GM12874 (cell line): ENCODE results near the gene SEMA5B.
A peak's percentile ranks its signal among the peaks of the same experiment; 100 is the strongest.

Experiments
- TF ChIP-seq, protein P1 (sequence below): IDR thresholded peaks from 2 replicates; pipeline ENCODE4 v1.5.1; 2011; ENCODE audit warnings: low read depth, mild to moderate bottlenecking, control low read depth, low read length, moderate library complexity; ENCODE audit not compliant: insufficient read depth

Gene SEMA5B, protein sequence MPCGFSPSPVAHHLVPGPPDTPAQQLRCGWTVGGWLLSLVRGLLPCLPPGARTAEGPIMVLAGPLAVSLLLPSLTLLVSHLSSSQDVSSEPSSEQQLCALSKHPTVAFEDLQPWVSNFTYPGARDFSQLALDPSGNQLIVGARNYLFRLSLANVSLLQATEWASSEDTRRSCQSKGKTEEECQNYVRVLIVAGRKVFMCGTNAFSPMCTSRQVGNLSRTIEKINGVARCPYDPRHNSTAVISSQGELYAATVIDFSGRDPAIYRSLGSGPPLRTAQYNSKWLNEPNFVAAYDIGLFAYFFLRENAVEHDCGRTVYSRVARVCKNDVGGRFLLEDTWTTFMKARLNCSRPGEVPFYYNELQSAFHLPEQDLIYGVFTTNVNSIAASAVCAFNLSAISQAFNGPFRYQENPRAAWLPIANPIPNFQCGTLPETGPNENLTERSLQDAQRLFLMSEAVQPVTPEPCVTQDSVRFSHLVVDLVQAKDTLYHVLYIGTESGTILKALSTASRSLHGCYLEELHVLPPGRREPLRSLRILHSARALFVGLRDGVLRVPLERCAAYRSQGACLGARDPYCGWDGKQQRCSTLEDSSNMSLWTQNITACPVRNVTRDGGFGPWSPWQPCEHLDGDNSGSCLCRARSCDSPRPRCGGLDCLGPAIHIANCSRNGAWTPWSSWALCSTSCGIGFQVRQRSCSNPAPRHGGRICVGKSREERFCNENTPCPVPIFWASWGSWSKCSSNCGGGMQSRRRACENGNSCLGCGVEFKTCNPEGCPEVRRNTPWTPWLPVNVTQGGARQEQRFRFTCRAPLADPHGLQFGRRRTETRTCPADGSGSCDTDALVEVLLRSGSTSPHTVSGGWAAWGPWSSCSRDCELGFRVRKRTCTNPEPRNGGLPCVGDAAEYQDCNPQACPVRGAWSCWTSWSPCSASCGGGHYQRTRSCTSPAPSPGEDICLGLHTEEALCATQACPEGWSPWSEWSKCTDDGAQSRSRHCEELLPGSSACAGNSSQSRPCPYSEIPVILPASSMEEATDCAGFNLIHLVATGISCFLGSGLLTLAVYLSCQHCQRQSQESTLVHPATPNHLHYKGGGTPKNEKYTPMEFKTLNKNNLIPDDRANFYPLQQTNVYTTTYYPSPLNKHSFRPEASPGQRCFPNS

DNA sequence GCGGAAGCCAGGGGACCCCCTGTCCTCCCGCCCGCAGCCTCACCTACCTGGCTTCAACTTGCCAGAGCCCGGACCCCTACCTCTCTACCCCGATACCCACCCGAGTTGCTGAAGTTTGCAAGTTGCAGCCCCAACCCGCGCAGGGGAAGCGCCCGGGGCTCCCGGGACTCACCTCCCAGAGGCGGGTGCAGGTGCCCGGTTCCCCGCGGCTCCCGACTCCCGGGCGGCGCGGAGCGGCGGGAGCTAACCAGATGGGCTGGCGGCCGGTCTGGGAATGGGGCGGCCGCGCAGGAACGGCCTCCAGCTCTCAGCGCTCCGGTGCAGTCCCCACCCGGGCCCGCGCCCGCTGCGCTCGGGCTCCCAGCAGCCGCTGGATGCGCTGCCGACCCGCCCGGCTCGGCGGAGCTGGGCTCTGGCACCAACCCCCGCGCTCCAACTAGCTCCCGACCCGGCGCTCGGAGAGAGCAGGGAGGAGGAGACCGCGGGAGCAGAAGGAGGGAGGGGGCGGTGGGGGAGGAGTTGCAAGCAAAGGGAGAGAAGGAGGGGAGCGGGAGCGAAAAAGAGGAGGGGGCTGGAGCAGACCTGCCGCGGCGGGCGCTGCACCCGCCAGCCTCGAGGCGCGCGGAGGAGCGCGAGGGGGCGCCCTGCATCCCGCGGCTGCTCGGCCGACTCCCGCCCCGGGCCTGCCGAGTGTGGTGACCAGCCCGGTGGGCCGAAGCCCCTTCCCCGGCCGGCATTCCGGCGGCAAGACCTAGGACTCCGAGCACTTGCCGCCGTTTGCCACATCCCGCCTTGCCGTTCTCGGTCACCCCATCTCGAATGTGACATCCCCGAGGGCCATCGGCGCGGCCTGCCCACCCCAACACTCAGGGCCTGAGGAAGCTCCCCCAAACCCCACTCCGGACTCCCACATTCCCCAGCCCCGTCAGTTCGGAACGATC lies at the start of gene SEMA5B:
SEMA5B (minus strand) TSS at position 472 of the 941 bp plus-strand sequence. CDS start 66,500 bp downstream, outside the sequence.
- TF ChIP-seq, protein P1, sequence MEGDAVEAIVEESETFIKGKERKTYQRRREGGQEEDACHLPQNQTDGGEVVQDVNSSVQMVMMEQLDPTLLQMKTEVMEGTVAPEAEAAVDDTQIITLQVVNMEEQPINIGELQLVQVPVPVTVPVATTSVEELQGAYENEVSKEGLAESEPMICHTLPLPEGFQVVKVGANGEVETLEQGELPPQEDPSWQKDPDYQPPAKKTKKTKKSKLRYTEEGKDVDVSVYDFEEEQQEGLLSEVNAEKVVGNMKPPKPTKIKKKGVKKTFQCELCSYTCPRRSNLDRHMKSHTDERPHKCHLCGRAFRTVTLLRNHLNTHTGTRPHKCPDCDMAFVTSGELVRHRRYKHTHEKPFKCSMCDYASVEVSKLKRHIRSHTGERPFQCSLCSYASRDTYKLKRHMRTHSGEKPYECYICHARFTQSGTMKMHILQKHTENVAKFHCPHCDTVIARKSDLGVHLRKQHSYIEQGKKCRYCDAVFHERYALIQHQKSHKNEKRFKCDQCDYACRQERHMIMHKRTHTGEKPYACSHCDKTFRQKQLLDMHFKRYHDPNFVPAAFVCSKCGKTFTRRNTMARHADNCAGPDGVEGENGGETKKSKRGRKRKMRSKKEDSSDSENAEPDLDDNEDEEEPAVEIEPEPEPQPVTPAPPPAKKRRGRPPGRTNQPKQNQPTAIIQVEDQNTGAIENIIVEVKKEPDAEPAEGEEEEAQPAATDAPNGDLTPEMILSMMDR: peak; percentile 58

DNA sequence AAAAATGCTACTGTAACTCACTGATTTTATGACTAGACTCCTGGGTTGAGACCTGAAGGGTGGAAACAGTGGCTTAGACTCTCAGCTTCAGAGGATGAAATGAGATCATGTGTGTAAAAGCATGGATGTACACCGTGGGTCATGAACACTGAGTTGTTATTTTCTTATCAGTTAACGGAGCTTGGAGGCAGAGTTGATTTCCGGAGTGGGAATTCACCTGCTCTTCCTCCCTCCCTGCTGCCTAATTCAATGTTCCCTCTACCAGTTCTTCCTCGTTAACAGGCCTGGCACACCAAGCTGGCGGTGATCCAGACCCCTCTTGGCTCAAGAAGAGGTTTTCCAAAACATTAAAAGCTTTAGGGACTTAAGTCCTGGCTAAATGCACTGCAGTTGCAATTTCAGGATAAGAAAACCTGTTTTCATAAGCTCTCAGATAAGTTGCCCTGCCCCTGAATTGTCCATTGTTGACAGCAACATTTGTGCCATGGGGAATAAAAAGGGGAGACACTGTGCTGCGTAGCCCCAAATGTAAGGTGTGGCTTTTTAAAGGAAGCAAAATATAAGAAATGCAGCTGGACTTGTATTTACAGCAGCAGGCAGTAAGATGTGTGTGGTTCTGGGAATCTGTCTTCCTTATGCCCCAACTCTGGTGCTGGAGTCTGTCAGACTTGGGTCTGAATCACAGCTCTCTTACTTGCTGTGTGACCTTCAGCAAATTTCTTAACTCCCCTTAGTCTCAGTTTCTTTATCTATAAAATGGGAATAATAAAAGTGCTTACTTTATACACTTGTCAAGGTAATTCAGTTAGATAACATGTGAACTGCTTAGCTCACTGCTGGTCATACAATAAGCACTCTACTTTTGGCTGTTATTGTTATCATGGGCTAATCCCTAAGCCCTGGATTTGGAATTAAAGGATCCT lies 49.2 kb upstream of the SEMA5B start:
- TF ChIP-seq, protein P1: no peak

DNA sequence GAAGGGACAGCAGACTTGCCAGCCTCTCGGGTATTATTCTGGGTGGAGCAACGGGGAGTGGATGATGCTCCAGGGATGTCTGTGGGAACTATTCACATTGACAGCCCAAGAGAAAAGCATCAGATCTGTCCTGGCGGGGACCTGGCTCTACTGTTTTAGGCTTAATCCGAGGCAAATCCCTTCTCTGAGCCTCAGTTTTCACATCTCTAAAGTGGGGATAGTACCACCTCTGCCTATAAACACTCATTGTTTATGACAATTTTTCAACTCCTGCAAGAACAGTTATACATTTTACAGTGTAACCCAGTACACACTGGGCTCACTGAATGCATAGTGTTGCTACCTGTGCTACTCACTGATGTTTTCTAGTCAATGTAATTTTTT lies 48.5 kb upstream of the SEMA5B start:
- TF ChIP-seq, protein P1: no peak

DNA sequence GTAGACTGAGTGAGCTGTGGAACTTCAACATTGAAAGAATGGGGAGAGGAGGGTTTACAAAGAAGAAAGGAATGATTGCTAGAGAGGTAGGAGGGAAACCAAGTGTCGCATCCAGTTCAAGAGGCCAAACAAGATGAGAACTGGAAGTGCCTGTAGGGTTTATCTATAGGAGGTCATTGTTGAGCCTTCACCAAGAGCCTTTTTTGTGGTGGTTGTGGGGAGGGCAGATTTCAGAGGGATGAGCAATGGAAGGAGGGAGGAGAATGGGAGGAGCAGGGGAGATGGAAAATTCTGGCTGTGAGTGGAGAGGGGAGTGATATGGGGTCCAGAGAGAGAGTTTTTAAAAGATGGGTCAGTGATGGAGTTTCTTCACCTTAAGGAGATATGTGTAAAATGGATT lies 47.8 kb upstream of the SEMA5B start:
- TF ChIP-seq, protein P1: no peak

DNA sequence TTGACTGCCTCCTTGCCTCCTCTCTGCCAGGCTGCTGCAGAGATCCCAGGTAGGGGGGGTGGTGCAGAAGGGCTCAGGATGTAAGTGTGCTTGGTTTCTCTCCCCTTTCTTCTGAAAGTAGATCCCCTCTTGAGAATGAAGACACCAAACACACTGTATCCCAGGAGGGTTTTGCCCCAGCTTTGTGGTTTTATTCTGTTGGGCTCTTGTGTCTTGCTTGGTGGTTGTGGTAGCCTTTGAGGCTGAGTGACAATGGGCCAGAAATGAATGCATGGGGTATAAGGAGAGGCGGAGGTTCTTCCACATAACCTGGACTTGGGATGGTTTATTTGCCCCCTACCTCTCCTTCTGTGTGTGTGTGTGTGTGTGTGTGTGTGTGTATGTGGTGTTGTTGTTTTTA lies 45.0 kb upstream of the SEMA5B start:
- TF ChIP-seq, protein P1: no peak

DNA sequence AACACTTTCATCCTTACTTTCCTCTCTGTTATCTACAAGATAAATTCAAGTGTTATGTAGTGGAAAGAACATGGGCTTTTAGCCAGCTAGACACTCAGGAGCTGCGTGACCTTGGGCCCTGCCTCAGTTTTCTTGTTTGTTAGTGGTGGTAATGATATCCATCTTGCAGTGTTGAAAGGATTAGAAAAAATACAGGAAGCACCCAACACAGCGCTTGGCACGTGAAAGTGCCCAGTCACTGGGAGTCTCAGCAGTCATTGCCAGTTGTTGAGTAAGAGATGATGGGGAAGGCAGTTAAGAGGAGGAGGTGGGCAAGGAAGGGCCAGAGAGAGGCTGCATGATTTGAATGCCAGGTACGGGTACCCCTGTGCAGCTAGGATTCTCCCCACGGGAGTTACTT lies 44.6 kb upstream of the SEMA5B start:
- TF ChIP-seq, protein P1: no peak
